ENCODE results near the gene LMNA.

DNA sequence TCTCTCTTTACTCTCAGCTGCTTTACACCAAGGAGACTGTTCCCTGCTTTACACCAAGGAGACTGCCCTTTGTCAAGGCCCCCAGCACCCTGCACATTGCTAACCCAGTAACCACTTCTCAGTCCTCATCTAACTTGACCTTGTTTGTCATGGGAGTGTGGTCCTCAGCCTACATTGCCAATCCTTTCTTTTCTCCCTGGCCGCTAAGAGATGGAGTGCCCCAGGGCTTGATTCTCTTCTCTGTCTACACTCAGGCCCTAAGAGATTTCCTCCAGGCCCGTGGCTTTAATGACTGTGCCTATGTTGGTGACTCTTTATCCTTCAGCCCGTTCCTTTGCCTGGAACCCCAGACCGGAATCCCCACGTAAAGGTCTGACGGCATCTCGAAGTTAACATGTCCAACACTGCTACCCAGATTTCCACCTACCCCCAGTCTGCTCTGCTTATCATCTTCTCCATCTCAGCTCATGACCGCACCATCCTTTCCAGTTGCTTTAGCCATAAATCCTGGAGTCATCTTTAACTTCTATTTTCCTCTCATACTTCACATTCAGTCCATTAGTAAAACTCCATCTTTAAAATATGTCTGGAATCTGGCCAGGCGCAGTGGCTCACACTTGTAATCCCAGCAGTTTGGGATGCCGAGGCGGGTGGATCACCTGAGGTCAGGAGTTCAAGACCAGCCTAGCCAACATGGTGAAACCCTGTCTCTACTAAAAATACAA lies 29.4 kb downstream of the LMNA start:
- no peak for TF ChIP-seq POLR2A (IDR thresholded peaks at IDR 0.05)
- TF ChIP-seq, protein P1, sequence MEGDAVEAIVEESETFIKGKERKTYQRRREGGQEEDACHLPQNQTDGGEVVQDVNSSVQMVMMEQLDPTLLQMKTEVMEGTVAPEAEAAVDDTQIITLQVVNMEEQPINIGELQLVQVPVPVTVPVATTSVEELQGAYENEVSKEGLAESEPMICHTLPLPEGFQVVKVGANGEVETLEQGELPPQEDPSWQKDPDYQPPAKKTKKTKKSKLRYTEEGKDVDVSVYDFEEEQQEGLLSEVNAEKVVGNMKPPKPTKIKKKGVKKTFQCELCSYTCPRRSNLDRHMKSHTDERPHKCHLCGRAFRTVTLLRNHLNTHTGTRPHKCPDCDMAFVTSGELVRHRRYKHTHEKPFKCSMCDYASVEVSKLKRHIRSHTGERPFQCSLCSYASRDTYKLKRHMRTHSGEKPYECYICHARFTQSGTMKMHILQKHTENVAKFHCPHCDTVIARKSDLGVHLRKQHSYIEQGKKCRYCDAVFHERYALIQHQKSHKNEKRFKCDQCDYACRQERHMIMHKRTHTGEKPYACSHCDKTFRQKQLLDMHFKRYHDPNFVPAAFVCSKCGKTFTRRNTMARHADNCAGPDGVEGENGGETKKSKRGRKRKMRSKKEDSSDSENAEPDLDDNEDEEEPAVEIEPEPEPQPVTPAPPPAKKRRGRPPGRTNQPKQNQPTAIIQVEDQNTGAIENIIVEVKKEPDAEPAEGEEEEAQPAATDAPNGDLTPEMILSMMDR (IDR thresholded peaks at IDR 0.05) = no peak

Measured in right lobe of liver (tissue), 4 donors.